Dendritic cell treated with granulocyte-macrophage colony-stimulating factor and Interleukin-4, amounts not matched to agents 40 ng/mL and 50 ng/mL, for 4 days (primary cell): Measurements from ENCODE around the gene PEX19.

Source experiments
- H3K27ac Mint-ChIP-seq: one replicate; pipeline ENCODE4 v1.8.0; 2022; ENCODE audit warnings: mild to moderate bottlenecking, mixed read lengths
- H3K27me3 Mint-ChIP-seq: one replicate; pipeline ENCODE4 v1.8.0; 2022; ENCODE audit warnings: mild to moderate bottlenecking, mixed read lengths
- H3K36me3 Mint-ChIP-seq: one replicate; pipeline ENCODE4 v1.8.0; 2022; ENCODE audit warnings: low read depth, mixed read lengths
- H3K4me1 Mint-ChIP-seq: one replicate; pipeline ENCODE4 v1.8.0; 2022; ENCODE audit warnings: low read depth, mixed read lengths
- H3K4me3 Mint-ChIP-seq: one replicate; pipeline ENCODE4 v1.8.0; 2022; ENCODE audit warnings: mild to moderate bottlenecking, moderate library complexity, mixed read lengths
- H3K9me3 Mint-ChIP-seq: one replicate; pipeline ENCODE4 v1.8.0; 2022; ENCODE audit warnings: mixed read lengths
- intact Hi-C: fragments of 100-400 bp; cut with micrococcal nuclease; formaldehyde crosslinking; loops from one replicate; pipeline ENCODE4 v1.15.0; 2022

Gene PEX19

DNA sequence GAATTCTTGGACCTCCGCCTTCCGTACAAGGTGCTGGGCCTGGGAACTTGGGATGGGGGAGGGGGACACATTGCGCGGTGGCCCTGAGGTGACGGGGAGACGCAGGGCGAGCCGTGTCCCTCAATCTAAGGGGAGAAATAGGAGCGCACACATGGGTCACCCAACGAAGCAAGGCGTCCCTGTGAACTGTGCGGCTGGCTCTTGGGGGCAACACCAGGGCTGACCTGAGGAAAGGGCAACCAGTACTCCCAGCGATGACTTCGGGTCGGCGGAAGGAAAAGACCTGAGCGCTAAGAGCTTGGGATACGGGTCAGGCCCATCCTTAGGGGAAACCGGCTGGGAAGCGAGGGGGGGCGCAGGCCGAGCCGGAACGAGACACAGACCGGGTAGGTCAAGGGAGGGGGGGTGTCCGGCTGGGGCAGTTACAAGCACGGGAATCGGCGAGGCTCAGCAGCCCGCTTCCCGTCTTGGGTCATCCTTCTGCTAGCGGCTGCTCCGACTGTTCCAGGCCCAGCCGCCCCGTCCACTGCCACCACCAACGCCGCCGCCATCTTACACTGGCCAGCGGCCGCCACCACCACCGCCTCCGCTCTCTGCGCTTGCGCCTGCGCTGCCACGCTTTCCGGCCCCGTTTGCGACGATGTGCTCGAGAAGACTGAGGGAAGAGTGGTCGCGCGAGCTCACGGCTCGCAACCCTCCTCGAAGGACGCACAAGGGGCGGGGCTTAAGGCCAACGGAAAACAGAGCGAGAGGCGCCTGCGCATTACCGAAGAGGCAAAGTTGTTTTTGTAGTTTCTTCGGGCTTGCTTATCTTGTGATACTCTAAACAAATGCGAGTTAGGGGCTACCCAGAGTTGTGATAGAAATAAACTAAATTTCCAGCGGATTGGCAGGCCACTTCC, 22.8 kb downstream of the PEX19 start, which contains the start of gene DCAF8:
DCAF8 (minus strand) TSS at position 657 of the 902 bp plus-strand sequence. CDS start 18,541 bp downstream, outside the sequence.
- Mint-ChIP-seq H3K9me3 (no peaks in the 10 kb centered on the region), H3K27ac (peak within 1 kb of the TSS; percentile 99), H3K4me1 (peaks cover 30% of the 10 kb centered on the region), H3K4me3 (peak within 1 kb of the TSS; percentile 95), H3K27me3 (peaks cover 3% of the 10 kb centered on the region), H3K36me3 (peaks cover 39% of the 10 kb centered on the region)
- intact Hi-C loops, result loop anchor here (1.0 kb wide), 1 partner anchor 23 kb away; the partner anchor contains the start of gene PEX19

DNA sequence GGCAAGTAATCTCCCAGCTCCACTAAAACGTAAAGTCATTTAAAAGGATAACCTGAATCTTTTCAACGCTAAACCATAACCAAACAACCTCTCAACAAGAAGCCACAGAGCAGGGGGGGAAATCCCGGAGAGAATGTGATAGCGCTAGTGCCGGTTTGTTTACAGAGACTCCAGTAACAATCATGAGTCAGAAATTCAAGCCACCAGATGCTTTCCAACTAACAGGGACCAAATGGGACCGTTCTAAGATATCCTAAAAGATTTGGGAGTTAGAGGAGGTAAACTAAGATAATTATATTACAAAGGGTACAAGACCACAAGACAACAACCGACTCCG, 23.4 kb downstream of the PEX19 start:
- Mint-ChIP-seq H3K9me3 (no peaks in the 10 kb centered on the region), H3K27ac (peak overlapping the region; percentile 99), H3K4me1 (peaks cover 30% of the 10 kb centered on the region)

GRCh38 chr1:160260406-160261382, 24.2 kb downstream of the PEX19 start:
- Mint-ChIP-seq H3K27ac (peak overlapping the region; percentile 99), H3K4me3 (peak overlapping the region; percentile 53), H3K36me3 (peaks cover 39% of the 10 kb centered on the region), H3K4me1 (peaks cover 30% of the 10 kb centered on the region), H3K9me3 (no peaks in the 10 kb centered on the region), H3K27me3 (no peaks in the 10 kb centered on the region)
- intact Hi-C loops, result no loop called here

More for the DNA sequence above, 23.4 kb downstream of the PEX19 start:
- Mint-ChIP-seq H3K36me3 (peaks cover 39% of the 10 kb centered on the region), H3K4me3 (peak overlapping the region; percentile 95), H3K27me3 (peaks cover 1% of the 10 kb centered on the region)
- intact Hi-C loops, result no loop called here

DNA sequence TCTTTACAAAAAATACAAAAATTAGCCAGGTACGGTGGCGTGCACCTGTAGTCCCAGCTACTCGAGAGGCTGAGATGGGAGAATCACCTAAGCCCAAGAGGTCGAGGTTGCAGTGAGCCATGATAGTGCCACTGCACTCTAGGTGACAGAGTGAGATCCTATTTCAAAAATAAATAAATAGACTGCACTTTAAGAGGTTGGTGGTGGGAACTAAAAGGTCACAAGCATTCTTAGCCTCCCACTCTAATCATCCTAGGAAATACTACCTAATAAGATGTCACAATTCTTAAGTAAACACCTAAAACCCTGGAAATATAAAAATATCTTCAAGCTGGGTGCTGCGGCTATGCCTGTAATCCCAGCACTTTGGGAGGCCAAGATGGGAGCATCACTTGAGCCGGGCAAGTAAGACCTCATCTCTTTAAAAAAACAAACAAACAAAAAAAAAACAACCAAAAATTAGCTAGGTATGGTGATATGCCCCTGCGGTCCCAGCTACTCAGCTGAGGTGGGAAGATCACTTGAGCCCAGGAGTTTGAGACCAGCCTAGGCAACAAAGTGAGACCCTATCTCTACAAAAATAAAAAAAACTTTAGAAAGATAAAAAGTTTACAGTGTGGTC, 26.6 kb downstream of the PEX19 start:
- Mint-ChIP-seq H3K4me1 (peaks cover 25% of the 10 kb centered on the region), H3K4me3 (no peak overlapping the region), H3K27me3 (no peaks in the 10 kb centered on the region), H3K27ac (no peak overlapping the region), H3K36me3 (peaks cover 54% of the 10 kb centered on the region), H3K9me3 (no peaks in the 10 kb centered on the region)
- intact Hi-C loops, result no loop called here

- Mint-ChIP-seq H3K9me3 (no peaks in the 10 kb centered on the region), H3K4me3 (no peak overlapping the region), H3K36me3 (peaks cover 61% of the 10 kb centered on the region), H3K4me1 (peaks cover 20% of the 10 kb centered on the region), H3K27me3 (no peaks in the 10 kb centered on the region), H3K27ac (no peak overlapping the region)
- intact Hi-C loops, result no loop called here
Measured at GRCh38 chr1:160257411-160258015, 27.4 kb downstream of the PEX19 start.

DNA sequence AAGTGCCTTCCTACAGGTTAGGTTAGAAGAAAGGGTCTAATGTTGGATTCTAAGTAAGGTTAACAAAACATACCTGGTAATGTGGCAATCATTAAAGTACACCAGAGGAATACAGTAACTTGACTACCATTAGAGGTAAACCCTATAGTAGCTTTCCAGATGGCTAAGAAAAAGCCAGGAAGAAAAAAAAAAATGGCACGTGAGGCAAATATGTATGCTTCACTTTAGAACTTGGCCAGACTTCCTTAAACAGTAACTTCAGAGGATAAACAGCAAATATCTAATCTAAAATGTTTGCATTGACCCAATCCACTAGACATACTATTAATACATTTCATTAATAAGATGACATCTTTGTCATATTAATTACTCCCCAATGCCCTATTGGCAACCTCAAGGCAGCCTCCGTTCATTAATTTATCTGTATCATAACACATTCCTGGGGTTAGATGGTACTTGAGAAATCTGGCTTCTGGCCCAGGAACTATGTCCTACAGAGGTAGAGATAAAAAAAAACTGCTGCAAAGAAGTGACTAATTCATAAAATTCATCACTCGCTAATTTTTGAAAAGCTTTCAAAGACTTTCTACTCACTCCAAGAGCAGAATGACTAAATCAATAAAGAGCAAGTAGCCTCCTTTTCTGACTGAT, 28.4 kb downstream of the PEX19 start:
- intact Hi-C loops, result no loop called here
- H3K27me3 Mint-ChIP-seq, result no peaks in the 10 kb centered on the region
- H3K4me1 Mint-ChIP-seq, result peaks cover 20% of the 10 kb centered on the region
- H3K36me3 Mint-ChIP-seq, result peaks cover 60% of the 10 kb centered on the region
- no peak overlapping the region for H3K27ac Mint-ChIP-seq
- no peak overlapping the region for H3K4me3 Mint-ChIP-seq
- no peaks in the 10 kb centered on the region for H3K9me3 Mint-ChIP-seq

DNA sequence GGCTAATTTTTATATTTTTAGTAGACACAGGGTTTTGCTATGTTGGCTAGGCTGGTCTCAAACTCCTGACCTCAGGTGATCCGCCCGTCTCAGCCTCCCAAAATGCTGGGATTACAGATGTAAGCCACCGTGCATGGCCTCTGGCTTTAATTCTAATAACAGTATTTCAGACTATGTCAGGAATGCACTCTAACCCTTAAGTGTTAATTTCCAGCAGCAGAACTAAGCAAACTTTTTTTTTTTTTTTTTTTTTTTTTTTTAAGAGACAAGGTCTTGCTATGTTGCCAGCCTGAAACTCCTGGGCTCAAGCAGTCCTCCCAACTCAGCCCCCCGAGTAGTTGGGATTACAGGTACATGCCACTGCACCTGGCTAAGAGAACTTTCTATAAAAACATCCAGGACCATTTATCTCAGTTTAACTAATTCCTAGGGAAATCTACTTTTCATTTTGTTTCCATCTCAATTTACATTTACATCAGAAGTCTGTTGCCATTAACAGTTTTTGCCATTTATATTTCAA, 29.1 kb downstream of the PEX19 start:
- peaks cover 64% of the 10 kb centered on the region for H3K36me3 Mint-ChIP-seq
- H3K4me1 Mint-ChIP-seq, result peaks cover 17% of the 10 kb centered on the region
- intact Hi-C loops, result no loop called here
- no peaks in the 10 kb centered on the region for H3K9me3 Mint-ChIP-seq
- H3K4me3 Mint-ChIP-seq, result no peak overlapping the region
- no peaks in the 10 kb centered on the region for H3K27me3 Mint-ChIP-seq
- no peak overlapping the region for H3K27ac Mint-ChIP-seq

GRCh38 chr1:160251687-160252526, 33.0 kb downstream of the PEX19 start:
- Mint-ChIP-seq H3K27me3 (no peaks in the 10 kb centered on the region), H3K36me3 (peaks cover 58% of the 10 kb centered on the region), H3K4me1 (no peaks in the 10 kb centered on the region), H3K27ac (no peak overlapping the region), H3K4me3 (no peak overlapping the region), H3K9me3 (no peaks in the 10 kb centered on the region)
- intact Hi-C loops, result loop anchor here (1.0 to 5.0 kb wide), 3 partner anchors 59 to 315 kb away; no protein-coding TSS in a partner anchor

GRCh38 chr1:160251011-160251410, 33.9 kb downstream of the PEX19 start:
- Mint-ChIP-seq H3K36me3 (peaks cover 63% of the 10 kb centered on the region), H3K4me1 (no peaks in the 10 kb centered on the region), H3K27me3 (no peaks in the 10 kb centered on the region), H3K27ac (no peak overlapping the region), H3K4me3 (no peak overlapping the region), H3K9me3 (no peaks in the 10 kb centered on the region)
- intact Hi-C loops, result loop anchor here (5.0 kb wide), 2 partner anchors 149 to 314 kb away; no protein-coding TSS in a partner anchor

- H3K27ac Mint-ChIP-seq, result no peak overlapping the region
- peaks cover 71% of the 10 kb centered on the region for H3K36me3 Mint-ChIP-seq
- H3K4me1 Mint-ChIP-seq, result no peaks in the 10 kb centered on the region
- no peak overlapping the region for H3K4me3 Mint-ChIP-seq
- intact Hi-C loops, result no loop called here
- no peaks in the 10 kb centered on the region for H3K27me3 Mint-ChIP-seq
- no peaks in the 10 kb centered on the region for H3K9me3 Mint-ChIP-seq
Measured at GRCh38 chr1:160247053-160247452, 37.9 kb downstream of the PEX19 start.

- intact Hi-C loops, result no loop called here
Measured at GRCh38 chr1:160245434-160245833, 39.5 kb downstream of the PEX19 start.

DNA sequence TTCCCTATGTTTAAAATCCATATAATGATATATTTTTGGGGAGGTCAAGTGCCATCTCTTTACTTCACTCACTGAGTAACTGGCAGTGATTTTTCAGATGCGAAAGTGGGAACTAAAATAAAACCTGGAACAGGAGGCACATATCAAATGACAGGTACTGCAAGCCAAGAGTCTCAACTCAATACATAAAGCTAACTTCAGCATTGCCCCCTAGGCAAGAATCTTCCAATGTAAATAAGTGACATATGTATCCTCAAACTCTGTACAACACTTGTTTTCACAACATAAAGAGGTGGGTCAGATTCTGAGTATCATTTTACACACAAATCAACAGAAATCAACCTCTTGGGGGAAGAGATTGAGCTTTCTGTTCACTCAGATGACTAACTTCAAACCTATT, 40.7 kb downstream of the PEX19 start:
- no peaks in the 10 kb centered on the region for H3K27me3 Mint-ChIP-seq
- intact Hi-C loops, result no loop called here

More at GRCh38 chr1:160245434-160245833, 39.5 kb downstream of the PEX19 start:
- Mint-ChIP-seq H3K36me3 (peaks cover 73% of the 10 kb centered on the region), H3K27me3 (no peaks in the 10 kb centered on the region), H3K27ac (no peak overlapping the region), H3K4me1 (no peaks in the 10 kb centered on the region), H3K4me3 (no peak overlapping the region), H3K9me3 (no peaks in the 10 kb centered on the region)

More for the DNA sequence above, 40.7 kb downstream of the PEX19 start:
- H3K27ac Mint-ChIP-seq, result no peak overlapping the region
- no peak overlapping the region for H3K4me3 Mint-ChIP-seq
- H3K4me1 Mint-ChIP-seq, result no peaks in the 10 kb centered on the region
- no peaks in the 10 kb centered on the region for H3K9me3 Mint-ChIP-seq
- H3K36me3 Mint-ChIP-seq, result peaks cover 76% of the 10 kb centered on the region
